Liver (tissue), 9 donors: ENCODE results near the gene TIMM22. TPM values are rescaled to one million over a fixed set of nuclear protein-coding genes. Genes with fewer than 3 reads are reported as not detected.

ENCODE experiments used
- DNase-seq: peaks from one replicate; pipeline ENCODE4 v3.0.0-alpha.2; 2017; ENCODE audit warnings: low spot score
- H3K27ac ChIP-seq, 2 donors: one replicate each; pipeline ENCODE4 v1.7.0; 2013; ENCODE audit warnings: inconsistent platforms in 2 of 2, low read length in 2 of 2, control low read depth in 1 of 2, low read depth in 1 of 2, mild to moderate bottlenecking in 1 of 2
- H3K27me3 ChIP-seq, 4 donors: one replicate each; pipeline versions ENCODE4 v1.6.1 to v1.7.0; 2013; ENCODE audit warnings: low read length in 3 of 4, inconsistent platforms in 1 of 4, mild to moderate bottlenecking in 1 of 4, moderate library complexity in 1 of 4; ENCODE audit not compliant: control insufficient read depth in 4 of 4, insufficient read depth in 4 of 4
- H3K36me3 ChIP-seq, 4 donors: one replicate each; pipeline versions ENCODE4 v1.6.1 to v1.7.0; 2013; ENCODE audit warnings: low read length in 3 of 4, mild to moderate bottlenecking in 3 of 4, low read depth in 1 of 4, moderate library complexity in 1 of 4; ENCODE audit not compliant: control insufficient read depth in 4 of 4, insufficient read depth in 3 of 4
- H3K4me1 ChIP-seq, 4 donors: one replicate each; pipeline versions ENCODE4 v1.6.1 to v1.7.0; 2013; ENCODE audit warnings: low read length in 3 of 4, mild to moderate bottlenecking in 3 of 4, moderate library complexity in 1 of 4; ENCODE audit not compliant: control insufficient read depth in 4 of 4, insufficient read depth in 4 of 4
- H3K4me3 ChIP-seq, 3 donors: one replicate each; pipeline versions ENCODE4 v1.6.1 to v1.7.0; 2013; ENCODE audit warnings: low read length in 3 of 3, control low read depth in 1 of 3, low read depth in 1 of 3, mild to moderate bottlenecking in 1 of 3
- H3K9ac ChIP-seq, 2 donors: one replicate each; pipeline ENCODE4 v1.7.0; 2013; ENCODE audit warnings: low read length in 2 of 2, mild to moderate bottlenecking in 2 of 2, moderate library complexity in 2 of 2, control low read depth in 1 of 2, low read depth in 1 of 2
- H3K9me3 ChIP-seq, 4 donors: one replicate each; pipeline versions ENCODE4 v1.6.1 to v1.7.0; 2013; ENCODE audit warnings: low read length in 3 of 4; ENCODE audit not compliant: control insufficient read depth in 4 of 4
- EGR1 ChIP-seq, 2 donors: IDR thresholded peaks; 2 replicates each; pipeline ENCODE4 v1.6.1; 2016 to 2018; ENCODE audit warnings: antibody characterized with exemption in 2 of 2, low read depth in 2 of 2
- FOXA1 ChIP-seq: IDR thresholded peaks from 2 replicates; pipeline ENCODE4 v1.6.1; 2016; ENCODE audit warnings: antibody characterized with exemption
- FOXA2 ChIP-seq: IDR thresholded peaks from 2 replicates; pipeline ENCODE4 v1.6.1; 2016; ENCODE audit warnings: antibody characterized with exemption
- GABPA ChIP-seq, 2 donors: IDR thresholded peaks in 1 of 2; conservative IDR thresholded peaks in 1 of 2; 2 replicates each; pipeline ENCODE4 v1.6.1; 2016; ENCODE audit warnings: antibody characterized with exemption in 2 of 2, mild to moderate bottlenecking in 1 of 2, moderate library complexity in 1 of 2
- HNF4A ChIP-seq, 2 donors: conservative IDR thresholded peaks; 2 replicates each; pipeline ENCODE4 v1.6.1; 2016; ENCODE audit warnings: antibody characterized with exemption in 2 of 2, mild to moderate bottlenecking in 2 of 2
- RAD21 ChIP-seq, 2 donors: IDR thresholded peaks; 2 replicates each; pipeline ENCODE4 v1.6.1; 2016; ENCODE audit warnings: antibody characterized with exemption in 2 of 2, mild to moderate bottlenecking in 2 of 2
- RXRA ChIP-seq, 2 donors: IDR thresholded peaks; 2 replicates each; pipeline ENCODE4 v1.6.1; 2017 to 2018; ENCODE audit warnings: antibody characterized with exemption in 2 of 2, mild to moderate bottlenecking in 1 of 2
- SP1 ChIP-seq: IDR thresholded peaks from 2 replicates; pipeline ENCODE4 v1.6.1; 2018; ENCODE audit warnings: antibody characterized with exemption, mild to moderate bottlenecking
- YY1 ChIP-seq: IDR thresholded peaks from 2 replicates; pipeline ENCODE4 v1.6.1; 2016; ENCODE audit warnings: antibody characterized with exemption, mild to moderate bottlenecking
- WGBS: extraction: QIAGEN DNeasy Blood & Tissue Kit; methylation state at CpG from one replicate; pipeline ENCODE4 v1.1.7; 2013; 5-methylcytosine and 5-hydroxymethylcytosine counted together
- polyA plus RNA-seq, 2 donors: library from polyadenylated mRNA; stranded (reverse) in 1 of 2; unstranded in 1 of 2; fragments of 200-250 nt in 1 of 2; fragments of >200 nt in 1 of 2; fragmentation: Nextera tagmentation in 1 of 2; extraction: Ambion mirVana in 1 of 2; gene quantifications; one replicate each; pipeline versions ENCODE4 v1.2.1 to v1.2.3, GENCODE V29; 2013 to 2015
- total RNA-seq, 2 donors: library from RNA; depleted of rRNA; stranded (reverse); fragments of >200 nt; gene quantifications; one replicate each; pipeline ENCODE4 v1.2.3, GENCODE V29; 2014
- TF ChIP-seq, protein P1 (sequence below): fragments of 150-350 bp; IDR thresholded peaks from 2 replicates; pipeline ENCODE4 v1.5.1; 2017; ENCODE audit warnings: improper control_type of control experiment, low read depth, low read length; ENCODE audit not compliant: missing input control
- TF ChIP-seq, protein P2 (sequence below): IDR thresholded peaks from 2 replicates; pipeline ENCODE4 v1.6.1; 2016; ENCODE audit warnings: antibody characterized with exemption
- TF ChIP-seq, protein P3 (sequence below): IDR thresholded peaks from 2 replicates; pipeline ENCODE4 v1.6.1; 2016; ENCODE audit warnings: antibody characterized with exemption
- TF ChIP-seq, protein P4 (sequence below): IDR thresholded peaks from 2 replicates; pipeline ENCODE4 v1.6.1; 2016; ENCODE audit warnings: antibody characterized with exemption
- TF ChIP-seq, protein P5 (sequence below): IDR thresholded peaks from 2 replicates; pipeline ENCODE4 v1.6.1; 2016; ENCODE audit warnings: antibody characterized with exemption, mild to moderate bottlenecking
- donor health status: healthy.
- donor health status: healthy.
- donor health status: healthy.
- donor health status: healthy.
- donor health status: healthy.

TIMM22 gene
- total and polyA plus RNA-seq, 4 donors, result 4.4 to 5.0 (median 4.6) TPM

DNA sequence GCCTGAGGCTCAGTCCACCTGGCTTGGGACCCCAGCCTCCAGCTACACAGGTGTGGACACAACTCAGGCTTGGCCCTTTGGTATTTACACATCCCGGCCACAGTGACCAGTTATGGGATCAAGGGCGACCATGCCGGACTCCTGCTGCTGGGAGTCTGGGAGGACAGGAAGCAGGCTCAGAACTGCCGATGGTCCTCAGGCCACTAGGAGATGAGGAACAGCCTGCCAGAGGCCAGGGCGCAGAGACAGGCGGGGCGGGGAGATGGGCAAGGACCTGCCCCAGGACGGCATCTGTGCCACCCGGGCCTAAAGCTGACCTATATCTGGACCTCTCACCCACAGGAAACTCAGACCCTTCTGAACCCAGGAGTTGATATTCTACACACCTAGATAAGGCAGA is 29.8 kb upstream of the TIMM22 start:
- WGBS, result 90% methylated on average over 9 of the region's 9 CpGs
- TF ChIP-seq FOXA2 (no peak), RAD21 (IDR thresholded peaks at IDR 0.05) (no peak), HNF4A (conservative IDR thresholded peaks at IDR 0.05) (no peak), EGR1 (IDR thresholded peaks at IDR 0.05; ENCODE audit: low read depth in 2 of 2) (no peak), FOXA1 (no peak), SP1 (no peak), RXRA (IDR thresholded peaks at IDR 0.05) (no peak), YY1 (no peak)
- TF ChIP-seq, protein P1, sequence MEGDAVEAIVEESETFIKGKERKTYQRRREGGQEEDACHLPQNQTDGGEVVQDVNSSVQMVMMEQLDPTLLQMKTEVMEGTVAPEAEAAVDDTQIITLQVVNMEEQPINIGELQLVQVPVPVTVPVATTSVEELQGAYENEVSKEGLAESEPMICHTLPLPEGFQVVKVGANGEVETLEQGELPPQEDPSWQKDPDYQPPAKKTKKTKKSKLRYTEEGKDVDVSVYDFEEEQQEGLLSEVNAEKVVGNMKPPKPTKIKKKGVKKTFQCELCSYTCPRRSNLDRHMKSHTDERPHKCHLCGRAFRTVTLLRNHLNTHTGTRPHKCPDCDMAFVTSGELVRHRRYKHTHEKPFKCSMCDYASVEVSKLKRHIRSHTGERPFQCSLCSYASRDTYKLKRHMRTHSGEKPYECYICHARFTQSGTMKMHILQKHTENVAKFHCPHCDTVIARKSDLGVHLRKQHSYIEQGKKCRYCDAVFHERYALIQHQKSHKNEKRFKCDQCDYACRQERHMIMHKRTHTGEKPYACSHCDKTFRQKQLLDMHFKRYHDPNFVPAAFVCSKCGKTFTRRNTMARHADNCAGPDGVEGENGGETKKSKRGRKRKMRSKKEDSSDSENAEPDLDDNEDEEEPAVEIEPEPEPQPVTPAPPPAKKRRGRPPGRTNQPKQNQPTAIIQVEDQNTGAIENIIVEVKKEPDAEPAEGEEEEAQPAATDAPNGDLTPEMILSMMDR, result no peak
- TF ChIP-seq, protein P2, sequence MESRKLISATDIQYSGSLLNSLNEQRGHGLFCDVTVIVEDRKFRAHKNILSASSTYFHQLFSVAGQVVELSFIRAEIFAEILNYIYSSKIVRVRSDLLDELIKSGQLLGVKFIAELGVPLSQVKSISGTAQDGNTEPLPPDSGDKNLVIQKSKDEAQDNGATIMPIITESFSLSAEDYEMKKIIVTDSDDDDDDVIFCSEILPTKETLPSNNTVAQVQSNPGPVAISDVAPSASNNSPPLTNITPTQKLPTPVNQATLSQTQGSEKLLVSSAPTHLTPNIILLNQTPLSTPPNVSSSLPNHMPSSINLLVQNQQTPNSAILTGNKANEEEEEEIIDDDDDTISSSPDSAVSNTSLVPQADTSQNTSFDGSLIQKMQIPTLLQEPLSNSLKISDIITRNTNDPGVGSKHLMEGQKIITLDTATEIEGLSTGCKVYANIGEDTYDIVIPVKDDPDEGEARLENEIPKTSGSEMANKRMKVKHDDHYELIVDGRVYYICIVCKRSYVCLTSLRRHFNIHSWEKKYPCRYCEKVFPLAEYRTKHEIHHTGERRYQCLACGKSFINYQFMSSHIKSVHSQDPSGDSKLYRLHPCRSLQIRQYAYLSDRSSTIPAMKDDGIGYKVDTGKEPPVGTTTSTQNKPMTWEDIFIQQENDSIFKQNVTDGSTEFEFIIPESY, result no peak
- DNase-seq, result no peak
- Histone ChIP-seq H3K9ac (no peak overlapping the region), H3K4me1 (no peaks in the 10 kb centered on the region), H3K27me3 (no peaks in the 10 kb centered on the region), H3K4me3 (no peak overlapping the region), H3K9me3 (no peaks in the 10 kb centered on the region), H3K27ac (no peak overlapping the region), H3K36me3 (no peaks in the 10 kb centered on the region)

DNA sequence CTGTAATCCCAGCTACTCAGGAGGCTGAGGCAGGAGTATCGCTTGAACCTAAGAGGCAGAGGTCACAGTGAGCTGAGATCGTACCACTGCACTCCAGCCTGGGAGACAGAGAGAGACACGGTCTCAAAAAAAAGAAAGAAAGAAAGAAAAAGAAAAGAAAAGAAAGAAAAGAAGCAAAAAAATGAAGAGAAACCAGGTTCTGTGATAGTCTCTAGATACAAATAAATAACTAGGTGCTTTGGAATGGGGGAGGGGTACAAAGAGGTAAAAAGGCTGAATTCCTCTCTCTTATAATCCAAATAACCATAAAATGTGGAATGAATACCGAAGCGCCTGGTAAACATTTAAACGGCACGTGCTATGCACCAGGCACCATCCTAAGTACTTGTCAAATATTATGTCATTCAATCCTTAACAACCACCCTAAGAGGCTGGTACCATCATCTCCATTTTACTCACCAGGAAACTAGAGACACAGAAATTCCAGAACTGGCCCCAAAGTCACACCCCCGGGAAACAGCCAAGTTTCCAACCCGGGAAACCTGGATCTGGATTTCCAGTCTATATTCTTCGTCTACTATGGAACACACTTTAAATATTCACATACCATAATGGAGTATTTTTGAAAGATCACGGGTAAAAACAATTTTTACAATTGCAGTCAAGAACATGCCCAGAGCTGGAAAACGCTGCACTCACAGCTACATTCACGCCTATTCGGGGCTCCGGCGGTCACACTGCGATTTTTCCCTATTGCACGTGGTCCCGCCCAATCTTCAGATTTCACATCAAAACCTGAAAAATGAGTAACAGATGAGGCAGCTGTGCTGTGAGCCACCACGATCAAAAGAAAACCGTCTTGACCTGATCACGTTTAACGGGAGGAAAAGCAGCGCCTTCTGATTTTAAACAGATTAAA is 27.9 kb upstream of the TIMM22 start:
- DNase-seq, result no peak
- 86% methylated on average over 24 of the region's 24 CpGs for WGBS
- Histone ChIP-seq H3K36me3 (no peaks in the 10 kb centered on the region), H3K4me3 (no peak overlapping the region), H3K9ac (no peak overlapping the region), H3K27ac (no peak overlapping the region), H3K27me3 (no peaks in the 10 kb centered on the region), H3K9me3 (no peaks in the 10 kb centered on the region), H3K4me1 (no peaks in the 10 kb centered on the region)
- TF ChIP-seq, protein P3, sequence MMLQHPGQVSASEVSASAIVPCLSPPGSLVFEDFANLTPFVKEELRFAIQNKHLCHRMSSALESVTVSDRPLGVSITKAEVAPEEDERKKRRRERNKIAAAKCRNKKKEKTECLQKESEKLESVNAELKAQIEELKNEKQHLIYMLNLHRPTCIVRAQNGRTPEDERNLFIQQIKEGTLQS, result no peak
- TF ChIP-seq FOXA2 (no peak), GABPA (IDR thresholded peaks at IDR 0.05 in 1 of 2, conservative IDR thresholded peaks at IDR 0.05 in 1 of 2) (no peak)
- TF ChIP-seq, protein P4, sequence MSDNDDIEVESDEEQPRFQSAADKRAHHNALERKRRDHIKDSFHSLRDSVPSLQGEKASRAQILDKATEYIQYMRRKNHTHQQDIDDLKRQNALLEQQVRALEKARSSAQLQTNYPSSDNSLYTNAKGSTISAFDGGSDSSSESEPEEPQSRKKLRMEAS, result no peak
- TF ChIP-seq, protein P5, sequence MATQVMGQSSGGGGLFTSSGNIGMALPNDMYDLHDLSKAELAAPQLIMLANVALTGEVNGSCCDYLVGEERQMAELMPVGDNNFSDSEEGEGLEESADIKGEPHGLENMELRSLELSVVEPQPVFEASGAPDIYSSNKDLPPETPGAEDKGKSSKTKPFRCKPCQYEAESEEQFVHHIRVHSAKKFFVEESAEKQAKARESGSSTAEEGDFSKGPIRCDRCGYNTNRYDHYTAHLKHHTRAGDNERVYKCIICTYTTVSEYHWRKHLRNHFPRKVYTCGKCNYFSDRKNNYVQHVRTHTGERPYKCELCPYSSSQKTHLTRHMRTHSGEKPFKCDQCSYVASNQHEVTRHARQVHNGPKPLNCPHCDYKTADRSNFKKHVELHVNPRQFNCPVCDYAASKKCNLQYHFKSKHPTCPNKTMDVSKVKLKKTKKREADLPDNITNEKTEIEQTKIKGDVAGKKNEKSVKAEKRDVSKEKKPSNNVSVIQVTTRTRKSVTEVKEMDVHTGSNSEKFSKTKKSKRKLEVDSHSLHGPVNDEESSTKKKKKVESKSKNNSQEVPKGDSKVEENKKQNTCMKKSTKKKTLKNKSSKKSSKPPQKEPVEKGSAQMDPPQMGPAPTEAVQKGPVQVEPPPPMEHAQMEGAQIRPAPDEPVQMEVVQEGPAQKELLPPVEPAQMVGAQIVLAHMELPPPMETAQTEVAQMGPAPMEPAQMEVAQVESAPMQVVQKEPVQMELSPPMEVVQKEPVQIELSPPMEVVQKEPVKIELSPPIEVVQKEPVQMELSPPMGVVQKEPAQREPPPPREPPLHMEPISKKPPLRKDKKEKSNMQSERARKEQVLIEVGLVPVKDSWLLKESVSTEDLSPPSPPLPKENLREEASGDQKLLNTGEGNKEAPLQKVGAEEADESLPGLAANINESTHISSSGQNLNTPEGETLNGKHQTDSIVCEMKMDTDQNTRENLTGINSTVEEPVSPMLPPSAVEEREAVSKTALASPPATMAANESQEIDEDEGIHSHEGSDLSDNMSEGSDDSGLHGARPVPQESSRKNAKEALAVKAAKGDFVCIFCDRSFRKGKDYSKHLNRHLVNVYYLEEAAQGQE, result no peak
